HG02981 (cell line): ENCODE measurements around the gene POMT2.
"Not testable (repeated sequence)": the region's sequence is repeated elsewhere in the genome, so short reads cannot be mapped to it uniquely, and the experiment has no call there.

ENCODE experiments used
- ATAC-seq: cut with Tn5 transposase; IDR thresholded peaks from one replicate; pipeline ENCODE4 v1.9.1; 2021; ENCODE audit warnings: mild to moderate bottlenecking, moderate library complexity; ENCODE audit not compliant: unreplicated experiment

The POMT2 gene

GRCh38 chr14:77303417-77304156 lies 17.1 kb downstream of the POMT2 start:
- peak; percentile 73 for ATAC-seq

- no peak for ATAC-seq
These were observed 17.8 kb downstream of the POMT2 start for GRCh38 chr14:77302926-77303325.

GRCh38 chr14:77301103-77301502 lies 19.6 kb downstream of the POMT2 start:
- no peak for ATAC-seq

- ATAC-seq, result no peak
These were observed 20.9 kb downstream of the POMT2 start for GRCh38 chr14:77299771-77300170.

- no peak for ATAC-seq
These were observed 23.8 kb downstream of the POMT2 start for GRCh38 chr14:77296906-77297305.

- no peak for ATAC-seq
These were observed 24.5 kb downstream of the POMT2 start for GRCh38 chr14:77296155-77296554.

- ATAC-seq, result no peak
These were observed 30.0 kb downstream of the POMT2 start for GRCh38 chr14:77290705-77291104.

- no peak for ATAC-seq
These were observed 34.1 kb downstream of the POMT2 start for GRCh38 chr14:77286576-77286975.

GRCh38 chr14:77284466-77284865 lies 36.2 kb downstream of the POMT2 start:
- no peak for ATAC-seq

- no peak for ATAC-seq
These were observed 36.6 kb downstream of the POMT2 start for GRCh38 chr14:77284066-77284465.

GRCh38 chr14:77281852-77282410 lies 38.8 kb downstream of the POMT2 start:
- ATAC-seq, result no peak

- ATAC-seq, result not testable (repeated sequence)
These were observed 39.8 kb downstream of the POMT2 start for GRCh38 chr14:77280921-77281320.

GRCh38 chr14:77279719-77280118 lies 41.0 kb downstream of the POMT2 start:
- no peak for ATAC-seq

- ATAC-seq, result no peak
These were observed 42.0 kb downstream of the POMT2 start for GRCh38 chr14:77278461-77279230.

- no peak for ATAC-seq
These were observed 43.7 kb downstream of the POMT2 start for GRCh38 chr14:77276959-77277358.

- ATAC-seq, result no peak
These were observed 44.3 kb downstream of the POMT2 start for GRCh38 chr14:77276295-77276935.

GRCh38 chr14:77275601-77276017 lies 45.1 kb downstream of the POMT2 start:
- no peak for ATAC-seq

- ATAC-seq, result no peak
These were observed 45.6 kb downstream of the POMT2 start for GRCh38 chr14:77275041-77275580.

- ATAC-seq, result no peak
These were observed 46.9 kb downstream of the POMT2 start for GRCh38 chr14:77273796-77274195.

GRCh38 chr14:77272261-77272660 lies 48.4 kb downstream of the POMT2 start:
- no peak for ATAC-seq

GRCh38 chr14:77271113-77271710 lies 49.5 kb downstream of the POMT2 start, which contains the start of gene NGB:
TSS of gene NGB (minus strand) at chr14:77271206. CDS start at chr14:77270937, 269 bp downstream.
- ATAC-seq, result no peak
